H9 (cell line): ENCODE results near the gene ILF2. TPM values are rescaled to one million over a fixed set of nuclear protein-coding genes. Genes with fewer than 3 reads are reported as not detected.

Source experiments
- DNase-seq: peaks from one replicate; pipeline ENCODE4 v3.0.0-alpha.2; 2017
- H2AFZ ChIP-seq: one replicate; pipeline ENCODE4 v1.6.1; 2013; ENCODE audit warnings: mild to moderate bottlenecking, low read length, control low read depth, moderate library complexity
- H2AK5ac ChIP-seq: 2 replicates; pipeline ENCODE4 v1.6.1; 2013; ENCODE audit warnings: low read length, control low read depth, mixed read lengths; ENCODE audit not compliant: insufficient read length
- H2BK120ac ChIP-seq: one replicate; pipeline ENCODE4 v1.6.1; 2013; ENCODE audit warnings: low read depth, mild to moderate bottlenecking, low read length, control low read depth, inconsistent platforms; ENCODE audit not compliant: poor library complexity, severe bottlenecking
- H2BK12ac ChIP-seq: 2 replicates; pipeline ENCODE4 v1.6.1; 2013; ENCODE audit warnings: low read length, control low read depth, mixed read lengths, low read depth; ENCODE audit not compliant: insufficient read length
- H2BK15ac ChIP-seq: 2 replicates; pipeline ENCODE4 v1.6.1; 2013; ENCODE audit warnings: low read depth, low read length, control low read depth
- H2BK20ac ChIP-seq: one replicate; pipeline ENCODE4 v1.6.1; 2013; ENCODE audit warnings: low read depth, mild to moderate bottlenecking, low read length, control low read depth, inconsistent platforms; ENCODE audit not compliant: poor library complexity, severe bottlenecking
- H2BK5ac ChIP-seq: 2 replicates; pipeline ENCODE4 v1.6.1; 2013; ENCODE audit warnings: low read length, control low read depth, mixed read lengths; ENCODE audit not compliant: insufficient read length
- H3K14ac ChIP-seq: 2 replicates; pipeline ENCODE4 v1.6.1; 2013; ENCODE audit warnings: low read length, control low read depth; ENCODE audit not compliant: insufficient read depth
- H3K18ac ChIP-seq: 2 replicates; pipeline ENCODE4 v1.6.1; 2013; ENCODE audit warnings: low read depth, mild to moderate bottlenecking, mixed read lengths, low read length, control low read depth; ENCODE audit not compliant: insufficient read length
- H3K23ac ChIP-seq: 2 replicates; pipeline ENCODE4 v1.6.1; 2013; ENCODE audit warnings: low read length, control low read depth, mixed read lengths, low read depth; ENCODE audit not compliant: insufficient read length
- H3K23me2 ChIP-seq: 2 replicates; pipeline ENCODE4 v1.6.1; 2013; ENCODE audit warnings: low read depth, mild to moderate bottlenecking, mixed read lengths, low read length, control low read depth; ENCODE audit not compliant: insufficient read length, poor library complexity, severe bottlenecking
- H3K27ac ChIP-seq: 2 replicates; pipeline ENCODE4 v1.5.1; 2013; ENCODE audit warnings: low read length, control low read depth, mixed read lengths, low read depth; ENCODE audit not compliant: insufficient read length
- H3K27me3 ChIP-seq: 2 replicates; pipeline ENCODE4 v1.6.1; 2013; ENCODE audit warnings: low read length, control low read depth, inconsistent platforms; ENCODE audit not compliant: insufficient read depth
- H3K4ac ChIP-seq: 2 replicates; pipeline ENCODE4 v1.6.1; 2013; ENCODE audit warnings: low read depth, mild to moderate bottlenecking, control low read depth, inconsistent platforms, low read length, moderate library complexity
- H3K4me1 ChIP-seq: 2 replicates; pipeline ENCODE4 v1.6.1; 2013; ENCODE audit warnings: low read length, control low read depth, inconsistent platforms; ENCODE audit not compliant: insufficient read depth
- H3K4me2 ChIP-seq: 2 replicates; pipeline ENCODE4 v1.6.1; 2013; ENCODE audit warnings: low read length, control low read depth, mixed read lengths; ENCODE audit not compliant: insufficient read length, insufficient read depth
- H3K56ac ChIP-seq: 2 replicates; pipeline ENCODE4 v1.6.1; 2013; ENCODE audit warnings: low read depth, mild to moderate bottlenecking, mixed read lengths, low read length, control low read depth; ENCODE audit not compliant: insufficient read length
- H3K79me1 ChIP-seq: 2 replicates; pipeline ENCODE4 v1.6.1; 2013; ENCODE audit warnings: low read depth, mild to moderate bottlenecking, moderate library complexity, low read length, control low read depth, inconsistent platforms; ENCODE audit not compliant: insufficient read depth, poor library complexity, severe bottlenecking
- H3K79me2 ChIP-seq: 2 replicates; pipeline ENCODE4 v1.6.1; 2013; ENCODE audit warnings: low read length, control low read depth, inconsistent platforms; ENCODE audit not compliant: insufficient read depth
- H3K9ac ChIP-seq: 2 replicates; pipeline ENCODE4 v1.6.1; 2013; ENCODE audit warnings: low read length, control low read depth, mixed read lengths; ENCODE audit not compliant: insufficient read length; ENCODE audit errors: extremely low read depth
- H3K9me3 ChIP-seq: one replicate; pipeline ENCODE4 v1.6.1; 2013; ENCODE audit warnings: low read depth, low read length, inconsistent platforms; ENCODE audit not compliant: control insufficient read depth
- H3T11ph ChIP-seq: one replicate; pipeline ENCODE4 v1.6.1; 2013; ENCODE audit warnings: mild to moderate bottlenecking, low read length, control low read depth, inconsistent platforms
- H4K20me1 ChIP-seq: one replicate; pipeline ENCODE4 v1.6.1; 2013; ENCODE audit not compliant: control insufficient read depth, insufficient read length, insufficient read depth
- H4K5ac ChIP-seq: 2 replicates; pipeline ENCODE4 v1.6.1; 2013; ENCODE audit warnings: low read depth, mild to moderate bottlenecking, mixed read lengths, low read length, control low read depth; ENCODE audit not compliant: insufficient read length
- H4K8ac ChIP-seq: replicated peaks from 2 replicates; pipeline ENCODE4 v1.6.1; 2013; ENCODE audit warnings: low read length, control low read depth, mixed read lengths, low read depth; ENCODE audit not compliant: insufficient read length
- H4K91ac ChIP-seq: 2 replicates; pipeline ENCODE4 v1.6.1; 2013; ENCODE audit warnings: low read depth, mild to moderate bottlenecking, moderate library complexity, mixed read lengths, low read length, control low read depth; ENCODE audit not compliant: insufficient read length
- H3K27ac Mint-ChIP-seq, 3 experiments: 2 replicates in 2 of 3; 3 replicates in 1 of 3; pipeline ENCODE4 v1.8.0; 2020 to 2021; ENCODE audit warnings: mixed read lengths in 3 of 3, mild to moderate bottlenecking in 1 of 3, moderate library complexity in 1 of 3
- H3K27me3 Mint-ChIP-seq: 2 replicates; pipeline ENCODE4 v1.8.0; 2021; ENCODE audit warnings: low read depth, mild to moderate bottlenecking, moderate library complexity, mixed read lengths
- H3K36me3 Mint-ChIP-seq, 3 experiments: 2 replicates in 2 of 3; 3 replicates in 1 of 3; pipeline ENCODE4 v1.8.0; 2020 to 2021; ENCODE audit warnings: low read depth in 3 of 3, mixed read lengths in 3 of 3; ENCODE audit not compliant: insufficient read depth in 1 of 3
- H3K4me1 Mint-ChIP-seq, 2 experiments: 2 replicates each; pipeline ENCODE4 v1.8.0; 2020; ENCODE audit warnings: mixed read lengths in 2 of 2
- H3K4me3 Mint-ChIP-seq, 2 experiments: 2 replicates in 1 of 2; 3 replicates in 1 of 2; pipeline ENCODE4 v1.8.0; 2020 to 2021; ENCODE audit warnings: mild to moderate bottlenecking in 2 of 2, mixed read lengths in 2 of 2, moderate library complexity in 1 of 2
- H3K9me3 Mint-ChIP-seq, 2 experiments: 2 replicates in 1 of 2; 3 replicates in 1 of 2; pipeline ENCODE4 v1.8.0; 2020; ENCODE audit warnings: mild to moderate bottlenecking in 2 of 2, mixed read lengths in 2 of 2, moderate library complexity in 1 of 2
- WGBS: extraction: QIAGEN DNeasy Blood & Tissue Kit; methylation state at CpG from one replicate; pipeline ENCODE4 v1.1.7; 2013; ENCODE audit warnings: missing lambda C conversion rate, low lambda C conversion rate, mixed read lengths; ENCODE audit not compliant: insufficient read length; ENCODE audit errors: extremely low coverage; 5-methylcytosine and 5-hydroxymethylcytosine counted together
- total RNA-seq: library from RNA; stranded (reverse); gene quantifications from 2 replicates; pipeline ENCODE4 v1.2.1, GENCODE V29; 2021
- TF ChIP-seq, protein P1 (sequence below): fragments of 200-600 bp; sonication (generic); conservative IDR thresholded peaks from 3 replicates; pipeline ENCODE4 v1.8.0; 2021; ENCODE audit warnings: antibody characterized with exemption, mild to moderate bottlenecking

The ILF2 gene
- total RNA-seq, 1 experiment from 2014 or later: 357 TPM

DNA sequence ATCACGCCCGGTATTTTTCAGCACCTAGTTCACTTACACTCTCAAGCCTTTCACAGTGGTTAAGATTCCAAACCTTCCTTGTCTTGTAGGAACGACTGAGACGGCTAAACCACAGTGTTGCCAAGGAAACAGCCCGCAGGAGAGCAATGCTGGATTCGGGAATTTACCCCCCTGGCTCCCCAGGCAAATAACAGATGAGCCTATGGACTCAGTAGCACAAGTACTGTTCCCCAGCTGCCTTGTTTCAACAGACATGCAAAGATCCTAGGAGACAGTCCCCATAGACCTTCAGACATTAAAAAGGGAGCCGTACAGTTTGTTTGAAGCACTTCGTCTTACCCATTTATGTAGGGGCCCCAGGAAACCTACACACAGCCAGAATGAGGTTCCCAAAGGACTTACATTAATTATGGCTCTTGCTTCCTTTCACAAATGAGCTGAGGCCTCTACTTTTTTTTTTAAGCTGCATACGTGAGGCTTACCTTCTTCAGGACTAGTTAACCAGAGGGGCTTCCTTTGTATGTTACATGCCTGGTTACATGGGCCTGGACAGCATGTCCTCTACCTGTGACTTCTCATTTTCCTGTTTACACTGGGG is 9.6 kb downstream of the ILF2 start:
- Histone ChIP-seq H3K4ac (no peak overlapping the region), H4K91ac (no peak overlapping the region), H3K23me2 (peaks cover 5% of the 10 kb centered on the region), H3K4me1 (0 out of 2 replicates have a peak, but pooled peaks cover 2% of the 10 kb centered on the region), H2BK5ac (no peak overlapping the region), H2AFZ (no peak overlapping the region), H2BK20ac (no peak overlapping the region), H2BK12ac (no peak overlapping the region), H2BK120ac (no peak overlapping the region), H2AK5ac (no peak overlapping the region), H3K56ac (no peak overlapping the region), H3K9me3 (no peaks in the 10 kb centered on the region), H4K5ac (no peak overlapping the region), H3K27ac (no peak overlapping the region), H3K14ac (no peak overlapping the region), H3K79me2 (no peaks in the 10 kb centered on the region; the same call in 1 of the 2 replicates), H3T11ph (no peak overlapping the region), H3K18ac (no peak overlapping the region), H3K27me3 (no peaks in the 10 kb centered on the region), H2BK15ac (no peak overlapping the region), H4K20me1 (no peaks in the 10 kb centered on the region), H3K9ac (no peak overlapping the region), H3K23ac (no peak overlapping the region), H3K79me1 (peaks cover 5% of the 10 kb centered on the region), H3K4me2 (no peak overlapping the region), H4K8ac (no peak overlapping the region)
- Mint-ChIP-seq H3K4me3 (peak overlapping the region in 1 of 2 experiments; percentile 8; a peak in 1 of 5 replicates), H3K9me3 (no peaks in the 10 kb centered on the region; a peak in 1 of 5 replicates), H3K36me3 (peaks cover 26 to 60% (median 36%) of the 10 kb centered on the region in 3 experiments), H3K4me1 (peaks cover 9% of the 10 kb centered on the region in 2 experiments), H3K27me3 (no peaks in the 10 kb centered on the region), H3K27ac (peak overlapping the region; percentile 65 to 93 (median 76); a peak in 5 of 7 replicates)
- TF ChIP-seq, protein P1, sequence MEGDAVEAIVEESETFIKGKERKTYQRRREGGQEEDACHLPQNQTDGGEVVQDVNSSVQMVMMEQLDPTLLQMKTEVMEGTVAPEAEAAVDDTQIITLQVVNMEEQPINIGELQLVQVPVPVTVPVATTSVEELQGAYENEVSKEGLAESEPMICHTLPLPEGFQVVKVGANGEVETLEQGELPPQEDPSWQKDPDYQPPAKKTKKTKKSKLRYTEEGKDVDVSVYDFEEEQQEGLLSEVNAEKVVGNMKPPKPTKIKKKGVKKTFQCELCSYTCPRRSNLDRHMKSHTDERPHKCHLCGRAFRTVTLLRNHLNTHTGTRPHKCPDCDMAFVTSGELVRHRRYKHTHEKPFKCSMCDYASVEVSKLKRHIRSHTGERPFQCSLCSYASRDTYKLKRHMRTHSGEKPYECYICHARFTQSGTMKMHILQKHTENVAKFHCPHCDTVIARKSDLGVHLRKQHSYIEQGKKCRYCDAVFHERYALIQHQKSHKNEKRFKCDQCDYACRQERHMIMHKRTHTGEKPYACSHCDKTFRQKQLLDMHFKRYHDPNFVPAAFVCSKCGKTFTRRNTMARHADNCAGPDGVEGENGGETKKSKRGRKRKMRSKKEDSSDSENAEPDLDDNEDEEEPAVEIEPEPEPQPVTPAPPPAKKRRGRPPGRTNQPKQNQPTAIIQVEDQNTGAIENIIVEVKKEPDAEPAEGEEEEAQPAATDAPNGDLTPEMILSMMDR: no peak
- no peak for DNase-seq
- WGBS: no CpG with 5 or more reads among the region's 9 CpGs
